NB4 (cell line): ENCODE results near the gene STRIP2.

Experiments
- MYC ChIP-seq: IDR thresholded peaks from 2 replicates; pipeline ENCODE4 v1.6.1; 2011; ENCODE audit warnings: low read depth, low read length
- POLR2A ChIP-seq: IDR thresholded peaks from 2 replicates; pipeline ENCODE4 v1.6.1; 2011; ENCODE audit warnings: mild to moderate bottlenecking; ENCODE audit not compliant: insufficient read length; ENCODE audit errors: extremely low read depth
- TF ChIP-seq, protein P1 (sequence below): IDR thresholded peaks from one replicate; pipeline ENCODE4 v1.5.1; 2012; ENCODE audit warnings: low read depth, low read length

DNA sequence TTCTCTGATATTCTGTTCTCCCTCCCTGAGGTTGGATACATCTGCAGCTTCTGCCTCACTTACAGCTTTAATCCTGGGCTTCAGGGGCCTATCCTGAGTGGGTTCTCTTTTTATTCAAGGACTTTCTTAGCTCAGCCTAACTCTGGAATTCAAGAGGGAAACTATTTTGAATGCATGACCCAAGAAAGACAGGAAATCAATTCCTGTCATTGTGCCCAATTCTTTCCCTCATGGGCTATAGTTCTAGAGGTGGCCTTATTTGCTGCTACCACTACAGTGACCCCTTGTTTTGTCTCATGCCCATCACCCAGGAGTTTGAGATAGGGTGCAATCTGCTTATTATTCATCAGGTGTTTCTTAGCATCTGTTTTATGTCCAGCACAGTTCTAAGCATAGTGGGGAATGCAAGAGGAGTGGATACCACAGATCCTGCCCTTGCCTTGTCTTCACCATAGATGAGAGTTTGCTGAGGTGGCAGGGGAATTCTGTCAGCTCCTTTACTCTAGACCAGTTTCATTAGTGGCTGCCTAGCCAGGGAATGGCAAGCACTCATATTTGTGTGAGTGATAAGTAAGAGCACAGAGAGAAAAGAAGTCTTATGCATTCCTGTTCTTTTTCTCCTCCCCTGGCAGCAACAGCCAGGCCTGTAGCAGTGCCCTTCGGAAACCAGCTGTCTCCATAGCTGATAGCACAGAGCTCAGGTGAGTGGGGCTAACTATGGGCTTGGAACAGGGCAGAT is 19.4 kb downstream of the STRIP2 start:
- TF ChIP-seq, protein P1, sequence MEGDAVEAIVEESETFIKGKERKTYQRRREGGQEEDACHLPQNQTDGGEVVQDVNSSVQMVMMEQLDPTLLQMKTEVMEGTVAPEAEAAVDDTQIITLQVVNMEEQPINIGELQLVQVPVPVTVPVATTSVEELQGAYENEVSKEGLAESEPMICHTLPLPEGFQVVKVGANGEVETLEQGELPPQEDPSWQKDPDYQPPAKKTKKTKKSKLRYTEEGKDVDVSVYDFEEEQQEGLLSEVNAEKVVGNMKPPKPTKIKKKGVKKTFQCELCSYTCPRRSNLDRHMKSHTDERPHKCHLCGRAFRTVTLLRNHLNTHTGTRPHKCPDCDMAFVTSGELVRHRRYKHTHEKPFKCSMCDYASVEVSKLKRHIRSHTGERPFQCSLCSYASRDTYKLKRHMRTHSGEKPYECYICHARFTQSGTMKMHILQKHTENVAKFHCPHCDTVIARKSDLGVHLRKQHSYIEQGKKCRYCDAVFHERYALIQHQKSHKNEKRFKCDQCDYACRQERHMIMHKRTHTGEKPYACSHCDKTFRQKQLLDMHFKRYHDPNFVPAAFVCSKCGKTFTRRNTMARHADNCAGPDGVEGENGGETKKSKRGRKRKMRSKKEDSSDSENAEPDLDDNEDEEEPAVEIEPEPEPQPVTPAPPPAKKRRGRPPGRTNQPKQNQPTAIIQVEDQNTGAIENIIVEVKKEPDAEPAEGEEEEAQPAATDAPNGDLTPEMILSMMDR = no peak
- TF ChIP-seq MYC (no peak), POLR2A (no peak)
